ENCODE measurements around the gene NFAM1.

Gene NFAM1

GRCh38 chr22:42412744-42413333 lies 19.4 kb downstream of the NFAM1 start:
- no peak for DNase-seq

GRCh38 chr22:42410708-42411107 lies 21.5 kb downstream of the NFAM1 start:
- no peak for DNase-seq

GRCh38 chr22:42408810-42409529 lies 23.2 kb downstream of the NFAM1 start:
- DNase-seq: no peak

- DNase-seq: no peak
These were observed 23.9 kb downstream of the NFAM1 start for GRCh38 chr22:42408276-42408675.

- no peak for DNase-seq
These were observed 27.9 kb downstream of the NFAM1 start for GRCh38 chr22:42404266-42404665.

- no peak for DNase-seq
These were observed 30.5 kb downstream of the NFAM1 start for GRCh38 chr22:42401535-42402334.

GRCh38 chr22:42400811-42401534 lies 31.2 kb downstream of the NFAM1 start:
- DNase-seq: no peak

- DNase-seq: peak; percentile 90
These were observed 32.6 kb downstream of the NFAM1 start for GRCh38 chr22:42399315-42400271.

- DNase-seq: no peak
These were observed 34.6 kb downstream of the NFAM1 start for GRCh38 chr22:42397332-42398249.

GRCh38 chr22:42396621-42397331 lies 35.4 kb downstream of the NFAM1 start:
- no peak for DNase-seq

GRCh38 chr22:42389143-42389542 lies 43.1 kb downstream of the NFAM1 start:
- peak; percentile 91 for DNase-seq

- peak; percentile 93 for DNase-seq
These were observed 43.9 kb downstream of the NFAM1 start for GRCh38 chr22:42388130-42388797.

- DNase-seq: no peak
These were observed 44.6 kb downstream of the NFAM1 start for GRCh38 chr22:42387631-42388030.

- DNase-seq: no peak
These were observed 46.5 kb downstream of the NFAM1 start for GRCh38 chr22:42385696-42386095.

- DNase-seq: no peak
These were observed 47.7 kb downstream of the NFAM1 start for GRCh38 chr22:42384506-42384905.

GRCh38 chr22:42383851-42384417 lies 48.3 kb downstream of the NFAM1 start:
- DNase-seq: no peak

GRCh38 chr22:42383287-42383686 lies 48.9 kb downstream of the NFAM1 start:
- no peak for DNase-seq

GRCh38 chr22:42380769-42381551 lies 51.2 kb downstream of the NFAM1 start:
- DNase-seq: no peak
